ENCODE data around the gene EZR. TPM values are rescaled to one million over a fixed set of nuclear protein-coding genes. Genes with fewer than 3 reads are reported as not detected.
A peak's percentile ranks its signal among the peaks of the same experiment; 100 is the strongest.

The EZR gene
- total and polyA plus RNA-seq, 2 donors (not counting 1 experiment from before 2014, with no cell fraction given): 227 to 945 TPM

- no peaks in the 10 kb centered on the region for H3K9me3 ChIP-seq (ENCODE audit: control extremely low read depth in 1 of 3, control insufficient read depth in 2 of 3, insufficient read depth in 1 of 3, low read length in 2 of 3)
- H3K36me3 ChIP-seq (replicated peaks in 1 of 2; ENCODE audit: control extremely low read depth in 1 of 2, control insufficient read depth in 1 of 2, extremely low read depth in 1 of 2, insufficient read depth in 2 of 2, low read length in 1 of 2): peaks cover 2 to 70% of the 10 kb centered on the region in 2 experiments
- WGBS (ENCODE audit: insufficient coverage): 23% methylated on average over 10 of the region's 11 CpGs
- H3K4me1 Mint-ChIP-seq: peaks cover 63% of the 10 kb centered on the region
- POLR2A ChIA-PET: interaction anchor here (0.6 to 1.8 kb wide), 8 partner anchors 9 to 170 kb away, joined by 3 to 8 read pairs (median 4); no protein-coding TSS in a partner anchor
- CTCF ChIA-PET: interaction anchor here (0.6 to 2.5 kb wide), 21 partner anchors 9 to 185 kb away, joined by 3 to 24 read pairs (median 4); no protein-coding TSS in a partner anchor
- no peaks in the 10 kb centered on the region for H3K27me3 ChIP-seq (replicated peaks in 1 of 4; ENCODE audit: control extremely low read depth in 1 of 4, control insufficient read depth in 3 of 4, insufficient read depth in 4 of 4, low read length in 3 of 4)
- H3K9ac ChIP-seq (ENCODE audit: low read length): peak overlapping the region; percentile 30
- H3K4me3 ChIP-seq (ENCODE audit: control extremely low read depth in 1 of 5, extremely low read depth in 1 of 5, insufficient read depth in 1 of 5, low read depth in 2 of 5, low read length in 4 of 5): peak overlapping the region in 1 of 5 experiments; percentile 22
- peaks cover 99% of the 10 kb centered on the region for H4K20me1 ChIP-seq (ENCODE audit: control insufficient read depth, insufficient read depth, low read length, poor library complexity, severe bottlenecking)
- peaks cover 53 to 54% of the 10 kb centered on the region in 2 donors for H3K4me1 ChIP-seq (ENCODE audit: control insufficient read depth in 2 of 2, insufficient read depth in 2 of 2, low read length in 2 of 2)
- ATAC-seq (ENCODE audit: low read depth): peak; percentile 67
- peak overlapping the region; percentile 66 to 70 for H3K27ac ChIP-seq (ENCODE audit: low read length in 2 of 2)
- intact Hi-C loops (cut with micrococcal nuclease): loop anchor here (1.0 kb wide), 1 partner anchor 8 kb away; no protein-coding TSS in a partner anchor
- H3K27ac Mint-ChIP-seq: peak overlapping the region; percentile 88
- H3K4me3 Mint-ChIP-seq: peak overlapping the region; percentile 68
- peak; percentile 75 for DNase-seq
- H3K79me2 ChIP-seq (ENCODE audit: control insufficient read depth, insufficient read depth, low read length): peaks cover 99% of the 10 kb centered on the region
- TF ChIP-seq EZH2 (IDR thresholded peaks at IDR 0.05; ENCODE audit: borderline replicate concordance, insufficient read depth, low read depth, low read length, poor library complexity, severe bottlenecking): no peak
- TF ChIP-seq CTCF (IDR thresholded peaks at IDR 0.05): no peak
- H2AFZ ChIP-seq (ENCODE audit: insufficient read depth, low read depth, low read length, poor library complexity, severe bottlenecking): no peak overlapping the region
- H3K4me2 ChIP-seq (replicated peaks; ENCODE audit: low read depth, low read length, poor library complexity, severe bottlenecking): peak overlapping the region; percentile 50
- H3K27me3 Mint-ChIP-seq: no peaks in the 10 kb centered on the region
- H3K9me3 Mint-ChIP-seq (ENCODE audit: insufficient read depth): no peaks in the 10 kb centered on the region
Measured at GRCh38 chr6:158789115-158789917, 29.9 kb downstream of the EZR start.

- Histone ChIP-seq H3K27ac (ENCODE audit: low read length in 2 of 2) (no peak overlapping the region), H3K9ac (ENCODE audit: low read length) (no peak overlapping the region), H3K4me3 (ENCODE audit: control extremely low read depth in 1 of 5, extremely low read depth in 1 of 5, insufficient read depth in 1 of 5, low read depth in 2 of 5, low read length in 4 of 5) (no peak overlapping the region), H3K9me3 (ENCODE audit: control extremely low read depth in 1 of 3, control insufficient read depth in 2 of 3, insufficient read depth in 1 of 3, low read length in 2 of 3) (no peaks in the 10 kb centered on the region), H3K27me3 (replicated peaks in 1 of 4; ENCODE audit: control extremely low read depth in 1 of 4, control insufficient read depth in 3 of 4, insufficient read depth in 4 of 4, low read length in 3 of 4) (no peaks in the 10 kb centered on the region), H3K4me1 (ENCODE audit: control insufficient read depth in 2 of 2, insufficient read depth in 2 of 2, low read length in 2 of 2) (peaks cover 34 to 35% of the 10 kb centered on the region in 2 donors), H4K20me1 (ENCODE audit: control insufficient read depth, insufficient read depth, low read length, poor library complexity, severe bottlenecking) (peaks cover 99% of the 10 kb centered on the region), H3K79me2 (ENCODE audit: control insufficient read depth, insufficient read depth, low read length) (peaks cover 99% of the 10 kb centered on the region), H3K4me2 (replicated peaks; ENCODE audit: low read depth, low read length, poor library complexity, severe bottlenecking) (no peak overlapping the region), H2AFZ (ENCODE audit: insufficient read depth, low read depth, low read length, poor library complexity, severe bottlenecking) (no peak overlapping the region), H3K36me3 (replicated peaks in 1 of 2; ENCODE audit: control extremely low read depth in 1 of 2, control insufficient read depth in 1 of 2, extremely low read depth in 1 of 2, insufficient read depth in 2 of 2, low read length in 1 of 2) (peaks cover 7 to 86% of the 10 kb centered on the region in 2 experiments)
- DNase-seq: no peak
- Mint-ChIP-seq H3K4me3 (no peak overlapping the region), H3K9me3 (ENCODE audit: insufficient read depth) (no peaks in the 10 kb centered on the region), H3K27me3 (no peaks in the 10 kb centered on the region), H3K4me1 (peaks cover 45% of the 10 kb centered on the region), H3K27ac (peak overlapping the region; percentile 37)
- intact Hi-C loops (cut with micrococcal nuclease): no loop called here
- ChIA-PET POLR2A (interaction anchor here (0.5 kb wide), 1 partner anchor 35 kb away, joined by 6 read pairs; no protein-coding TSS in a partner anchor), CTCF (interaction anchor here (0.6 to 1.6 kb wide), 3 partner anchors 25 to 185 kb away, joined by 3 to 6 read pairs (median 5); no protein-coding TSS in a partner anchor)
- ATAC-seq (ENCODE audit: low read depth): no peak
- TF ChIP-seq CTCF (IDR thresholded peaks at IDR 0.05): no peak
- no peak for TF ChIP-seq EZH2 (IDR thresholded peaks at IDR 0.05; ENCODE audit: borderline replicate concordance, insufficient read depth, low read depth, low read length, poor library complexity, severe bottlenecking)
- 90% methylated on average over 5 of the region's 6 CpGs for WGBS (ENCODE audit: insufficient coverage)
Measured at GRCh38 chr6:158787395-158787794, 31.8 kb downstream of the EZR start.
